AG10803 (cell line): ENCODE data around the gene SORL1-AS1.

ENCODE experiments used
- DNase-seq: peaks from one replicate; pipeline ENCODE4 v3.0.0; 2010; ENCODE audit warnings: low read depth
- H3K4me3 ChIP-seq: 2 replicates; pipeline ENCODE4 v1.5.1; 2011; ENCODE audit warnings: mild to moderate bottlenecking, low read length, control low read depth
- CTCF ChIP-seq: conservative IDR thresholded peaks from 2 replicates; pipeline ENCODE4 v1.5.1; 2011; ENCODE audit warnings: mild to moderate bottlenecking, low read length, control low read depth, inconsistent platforms

The SORL1-AS1 gene

GRCh38 chr11:121474680-121475079 is 21.9 kb upstream of the SORL1-AS1 start:
- TF ChIP-seq CTCF: no peak
- no peak for DNase-seq

DNA sequence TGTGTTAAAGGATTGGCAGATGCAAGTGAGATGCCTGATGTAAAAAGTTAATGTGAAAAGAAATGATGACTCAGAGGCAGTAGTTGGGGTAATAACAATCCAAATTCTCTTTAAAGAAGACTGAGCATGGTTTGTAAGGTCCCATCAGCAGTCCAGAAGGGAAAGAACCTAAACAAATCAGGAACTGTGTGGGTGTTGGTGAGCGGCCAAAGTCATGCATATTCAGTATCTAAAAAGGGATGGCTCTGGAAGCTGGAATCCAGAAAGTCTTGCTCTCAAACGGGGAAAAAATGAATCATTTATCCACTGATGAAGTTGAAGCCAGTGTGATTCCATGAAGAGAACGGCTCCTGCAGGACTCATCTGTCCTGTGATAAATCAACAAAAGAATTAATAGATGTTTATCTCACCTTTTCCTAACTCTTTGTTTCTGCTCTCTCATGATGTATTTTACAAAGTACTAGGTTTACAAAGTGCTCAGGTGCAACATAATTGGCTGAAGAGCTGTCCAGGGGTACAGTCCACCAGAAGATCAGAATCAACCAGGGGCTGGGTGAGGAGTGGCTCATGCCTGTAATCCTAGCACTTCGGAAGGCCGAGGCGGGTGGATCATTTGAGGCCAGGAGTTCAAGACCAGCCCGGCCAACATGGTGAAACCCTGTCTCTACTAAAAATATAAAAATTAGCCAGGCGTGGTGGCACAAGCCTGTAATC is 20.5 kb upstream of the SORL1-AS1 start:
- peak; percentile 46 for DNase-seq
- TF ChIP-seq CTCF: no peak
- no peak overlapping the region for H3K4me3 ChIP-seq

More at GRCh38 chr11:121474680-121475079, 21.9 kb upstream of the SORL1-AS1 start:
- H3K4me3 ChIP-seq: no peak overlapping the region

GRCh38 chr11:121472312-121472711 is 19.5 kb upstream of the SORL1-AS1 start:
- H3K4me3 ChIP-seq: no peak overlapping the region
- no peak for DNase-seq
- no peak for TF ChIP-seq CTCF

DNA sequence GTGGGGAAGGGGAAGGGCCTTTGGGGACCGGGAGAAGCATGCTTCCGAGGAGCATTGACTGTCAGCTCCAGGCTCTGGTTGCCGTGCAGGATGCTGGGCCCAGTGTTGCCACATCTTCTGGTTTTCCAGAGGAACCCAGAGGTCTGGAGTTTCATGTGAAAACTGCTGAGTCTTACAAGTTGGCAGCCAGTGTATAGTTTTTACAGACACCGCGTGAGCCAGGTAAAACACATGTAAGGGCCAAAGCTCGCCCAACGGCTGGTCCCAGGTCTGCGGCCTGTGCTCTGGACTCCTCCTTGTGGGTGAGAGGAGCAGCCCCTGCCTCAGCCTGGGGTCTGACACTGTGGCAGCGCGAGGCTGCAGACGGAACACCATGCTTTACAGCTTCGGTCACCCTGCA is 18.4 kb upstream of the SORL1-AS1 start:
- H3K4me3 ChIP-seq: no peak overlapping the region
- no peak for DNase-seq
- TF ChIP-seq CTCF: no peak

DNA sequence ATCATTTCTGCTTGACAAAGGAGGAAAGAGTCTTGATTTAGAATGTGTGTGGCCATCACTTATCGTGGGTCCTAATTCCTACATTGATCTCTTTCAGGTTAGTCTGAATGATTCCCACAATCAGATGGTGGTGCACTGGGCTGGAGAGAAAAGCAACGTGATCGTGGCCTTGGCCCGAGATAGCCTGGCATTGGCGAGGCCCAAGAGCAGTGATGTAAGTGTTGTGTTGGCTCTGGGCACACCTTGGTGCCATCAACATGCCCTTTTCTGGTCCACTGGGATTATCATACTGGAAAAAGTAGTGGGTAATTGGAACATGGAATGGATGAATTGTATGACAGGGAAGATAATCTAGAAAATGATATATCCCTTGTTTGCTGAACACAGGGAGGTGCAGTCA is 17.1 kb upstream of the SORL1-AS1 start:
- TF ChIP-seq CTCF: no peak
- no peak for DNase-seq

DNA sequence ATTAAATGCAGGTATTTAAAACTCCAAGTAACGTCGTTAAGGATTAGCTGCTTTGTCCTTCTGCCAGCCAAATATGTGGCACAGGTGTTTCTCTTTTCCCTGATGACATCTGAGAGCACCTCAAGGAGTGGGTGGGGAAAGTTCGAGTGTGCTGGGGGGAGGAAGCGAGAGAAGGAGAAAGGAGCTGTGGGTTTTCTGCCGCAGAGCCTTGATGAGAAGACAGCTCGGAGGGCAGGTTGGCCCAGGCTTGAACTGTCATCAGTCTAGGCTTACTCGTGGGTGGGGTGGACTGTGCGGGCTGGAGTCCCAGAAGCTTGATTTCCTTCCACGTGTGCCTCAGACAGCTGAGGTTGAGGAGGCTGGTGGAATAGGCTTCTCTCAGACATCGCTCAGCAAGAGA is 15.2 kb upstream of the SORL1-AS1 start:
- H3K4me3 ChIP-seq: no peak overlapping the region
- no peak for DNase-seq
- no peak for TF ChIP-seq CTCF

More for the DNA sequence above, 17.1 kb upstream of the SORL1-AS1 start:
- no peak overlapping the region for H3K4me3 ChIP-seq

GRCh38 chr11:121467471-121467870 is 14.7 kb upstream of the SORL1-AS1 start:
- TF ChIP-seq CTCF: no peak
- H3K4me3 ChIP-seq: no peak overlapping the region
- peak; percentile 20 for DNase-seq
